Measurements from ENCODE around the gene PRKAR1B.

Gene PRKAR1B

GRCh38 chr7:541661-542060 lies 185.4 kb downstream of the PRKAR1B start:
- no peak for DNase-seq (ENCODE audit: low read depth)

- DNase-seq (ENCODE audit: low read depth), result no peak
Observed at GRCh38 chr7:540997-541396, 186.1 kb downstream of the PRKAR1B start.

GRCh38 chr7:540579-540978 lies 186.5 kb downstream of the PRKAR1B start:
- DNase-seq (ENCODE audit: low read depth), result no peak

GRCh38 chr7:539731-540411 lies 187.2 kb downstream of the PRKAR1B start:
- no peak for DNase-seq (ENCODE audit: low read depth)

DNA sequence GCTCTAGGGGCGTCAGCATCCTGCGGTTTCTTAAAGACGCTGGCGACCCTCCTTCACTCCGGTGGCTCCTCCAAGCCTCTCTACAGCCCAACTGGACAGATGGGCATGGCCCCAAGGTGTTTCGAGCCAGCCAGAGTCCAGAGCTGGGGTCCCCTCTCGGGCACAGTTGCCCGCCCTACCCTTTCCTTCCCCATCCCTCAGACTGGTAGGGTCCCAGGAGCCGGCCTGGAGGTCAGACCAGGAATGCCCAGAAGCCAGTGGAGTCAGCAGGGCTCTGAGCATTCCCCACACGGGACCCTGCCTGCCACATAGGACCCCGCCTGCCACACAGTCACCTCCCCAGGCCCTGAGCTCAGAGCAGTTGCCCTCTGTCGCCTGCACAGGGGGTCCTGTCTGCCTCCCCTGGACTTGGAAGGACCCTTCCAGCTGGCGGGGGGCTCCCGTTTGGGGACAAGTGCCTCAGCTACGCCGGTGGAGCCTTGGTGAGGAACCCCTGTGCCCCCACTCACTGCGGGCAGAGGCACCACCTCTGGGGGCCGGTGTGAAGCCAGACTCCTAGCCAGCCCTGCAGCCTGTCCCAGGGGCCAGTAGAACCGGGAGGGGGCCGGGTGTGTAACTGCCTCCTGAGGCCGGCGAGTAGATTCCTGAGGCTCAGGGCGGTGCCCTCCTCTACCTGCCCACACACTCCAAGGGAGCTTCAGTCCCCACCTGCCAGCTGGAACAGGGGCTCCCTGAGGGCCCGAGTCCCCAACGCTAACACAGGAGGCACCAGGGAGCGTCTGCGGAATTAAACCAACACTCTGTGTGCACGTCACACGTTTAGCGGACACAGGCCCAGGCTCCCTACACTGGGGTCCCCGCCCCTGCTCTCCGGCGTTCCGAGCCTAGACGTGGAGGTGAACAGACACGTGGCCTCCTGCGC lies 188.1 kb downstream of the PRKAR1B start:
- no peak for DNase-seq (ENCODE audit: low read depth)

DNA sequence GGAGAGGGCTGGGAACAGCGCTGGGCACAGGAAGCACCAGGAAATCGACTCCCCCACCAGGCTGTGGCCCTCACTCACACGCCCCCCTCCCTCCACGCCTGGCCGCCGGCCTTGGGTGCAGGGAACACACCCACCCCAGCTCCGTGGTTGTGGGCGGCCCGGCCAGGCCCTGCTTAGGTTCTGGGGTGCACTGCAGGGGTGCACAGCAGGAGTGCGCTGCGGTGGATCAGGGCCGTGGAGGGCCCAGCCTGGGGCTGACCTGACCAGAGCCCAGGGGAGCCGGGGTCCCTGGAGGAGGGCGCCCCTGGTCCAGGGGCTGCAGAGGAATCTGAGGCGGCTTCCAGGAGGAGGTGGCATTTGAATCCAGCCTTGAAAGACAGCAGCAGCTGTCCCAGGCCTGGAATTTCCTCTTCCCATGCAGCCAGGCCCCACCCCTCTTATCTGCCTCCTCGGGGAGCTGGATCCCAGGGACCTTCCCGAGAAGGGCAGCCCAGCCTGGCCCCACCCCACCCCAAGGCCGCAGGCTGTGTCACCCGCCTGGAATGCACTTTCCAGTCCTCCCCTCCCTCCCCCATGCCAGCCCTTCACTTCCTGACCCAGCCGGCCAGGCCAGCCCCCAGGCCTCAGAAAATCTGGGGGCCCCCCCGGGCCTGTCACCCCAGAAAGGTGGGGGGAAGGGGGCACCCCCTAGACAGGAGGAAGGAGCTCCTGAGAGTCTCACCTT lies 189.0 kb downstream of the PRKAR1B start:
- no peak for DNase-seq (ENCODE audit: low read depth)

DNA sequence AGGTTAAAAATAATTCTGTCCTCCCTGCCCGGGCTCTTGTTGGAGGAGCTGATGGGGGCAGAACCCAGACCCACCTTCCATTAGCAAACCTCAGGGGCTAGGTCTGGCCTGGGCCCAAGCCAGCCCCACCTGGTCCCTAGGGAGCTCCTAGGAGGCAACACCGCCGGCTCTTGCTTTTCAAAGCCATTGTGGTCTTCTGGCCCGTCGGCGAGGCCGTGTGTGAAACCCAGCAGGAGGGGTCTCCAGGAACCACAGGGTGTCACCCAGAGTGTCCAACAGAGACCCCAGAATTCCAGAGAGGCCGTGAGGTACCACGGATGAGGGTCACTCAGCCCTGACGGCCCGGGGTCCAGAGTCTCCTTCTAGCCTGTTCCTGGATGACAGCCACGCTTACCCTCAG lies 190.8 kb downstream of the PRKAR1B start:
- no peak for DNase-seq (ENCODE audit: low read depth)

DNA sequence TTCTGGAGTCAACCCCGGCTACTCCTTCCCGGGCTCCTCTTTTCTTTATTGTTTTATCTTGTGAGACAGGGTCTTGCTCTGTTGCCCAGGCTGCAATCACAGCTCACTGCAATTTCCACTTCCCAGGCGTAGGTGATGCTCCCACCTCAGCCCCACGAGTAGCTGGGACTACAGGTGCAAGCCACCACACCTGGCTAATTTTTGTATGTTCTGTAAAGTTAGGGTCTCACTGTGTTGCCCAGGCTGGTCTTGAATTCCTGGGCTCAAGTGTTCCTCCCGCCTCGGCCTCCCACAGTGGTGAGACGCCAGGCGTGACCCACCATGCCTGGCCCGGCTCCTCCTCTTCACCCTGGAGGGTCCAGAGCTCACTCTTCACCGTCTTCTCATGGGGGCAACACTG lies 192.1 kb downstream of the PRKAR1B start:
- DNase-seq (ENCODE audit: low read depth), result no peak

GRCh38 chr7:534075-534474 lies 193.0 kb downstream of the PRKAR1B start:
- DNase-seq (ENCODE audit: low read depth), result no peak

DNA sequence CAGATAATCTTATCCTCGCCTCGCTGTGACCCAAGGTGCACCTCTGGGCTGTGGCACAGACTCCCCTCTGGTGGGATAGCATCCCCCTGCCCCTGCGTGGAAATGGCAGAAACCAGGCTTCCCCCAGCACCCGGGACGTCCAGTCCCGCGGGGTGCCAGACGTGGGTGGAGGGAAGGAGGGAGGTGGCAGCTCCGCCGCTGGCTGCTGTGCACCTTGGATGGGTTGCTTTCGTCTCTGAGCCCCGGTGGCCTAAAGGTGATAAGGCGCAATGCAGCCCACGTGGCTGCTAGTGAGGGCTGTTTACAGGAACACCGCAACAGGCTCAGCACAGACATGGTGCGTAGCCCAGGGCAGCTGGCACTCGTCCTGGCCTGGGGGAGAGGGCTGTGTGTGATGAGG lies 193.8 kb downstream of the PRKAR1B start:
- no peak for DNase-seq (ENCODE audit: low read depth)

DNA sequence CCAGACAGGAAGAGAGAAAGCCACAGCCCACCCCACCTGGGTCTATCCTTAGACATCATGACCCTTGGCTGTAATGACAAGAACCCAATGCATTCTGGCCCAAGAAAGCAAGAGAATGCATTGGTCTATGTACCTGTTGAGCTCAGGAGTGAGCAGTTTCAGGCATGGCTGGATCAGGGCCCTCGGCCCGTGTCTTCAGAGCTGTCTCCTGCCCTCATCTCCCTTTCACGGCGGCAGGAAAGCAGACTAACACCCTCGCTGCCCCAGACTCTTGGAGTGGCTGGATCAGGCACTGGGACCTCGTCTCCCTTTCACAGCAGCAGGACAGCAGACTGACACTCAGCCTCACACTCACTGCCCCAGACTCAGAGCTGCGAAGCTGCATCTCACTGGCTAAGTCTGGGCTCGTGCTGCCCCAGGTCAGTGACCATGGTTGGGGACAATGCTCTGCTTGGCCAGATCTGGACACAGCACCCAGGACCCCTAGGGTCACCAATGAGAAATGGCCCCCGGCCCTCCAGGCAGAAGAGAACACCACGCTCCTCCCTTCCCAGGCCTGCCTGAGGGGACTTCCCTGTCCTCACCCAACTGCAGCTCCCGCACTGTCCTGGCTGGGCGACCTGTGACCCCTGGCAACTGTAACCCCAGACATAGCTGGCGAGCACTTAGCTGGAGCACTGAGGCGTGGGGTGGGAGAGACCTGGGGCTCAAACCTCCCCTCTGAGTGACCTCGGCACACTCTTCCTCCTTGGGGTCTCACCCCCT lies 194.5 kb downstream of the PRKAR1B start:
- no peak for DNase-seq (ENCODE audit: low read depth)

DNA sequence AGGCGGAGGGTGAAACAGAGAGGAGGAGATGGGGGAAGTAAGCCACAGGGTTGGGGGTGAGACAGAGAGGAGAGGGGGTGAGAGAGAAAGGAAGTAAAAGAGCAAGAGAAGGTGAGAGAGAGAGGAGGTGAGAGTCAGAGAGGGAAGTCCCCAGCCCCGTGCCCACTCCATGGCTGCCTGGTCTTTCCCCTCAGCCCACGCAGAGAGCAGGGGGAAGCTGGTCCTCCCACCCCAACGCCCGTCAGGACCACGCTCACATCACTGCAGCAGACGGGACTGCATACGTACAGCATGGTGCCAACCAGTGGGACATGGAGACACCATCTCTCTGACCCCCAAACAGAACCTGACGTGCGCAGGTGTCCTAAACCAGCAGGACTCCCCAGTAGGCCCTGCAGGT lies 195.3 kb downstream of the PRKAR1B start:
- no peak for DNase-seq (ENCODE audit: low read depth)

DNA sequence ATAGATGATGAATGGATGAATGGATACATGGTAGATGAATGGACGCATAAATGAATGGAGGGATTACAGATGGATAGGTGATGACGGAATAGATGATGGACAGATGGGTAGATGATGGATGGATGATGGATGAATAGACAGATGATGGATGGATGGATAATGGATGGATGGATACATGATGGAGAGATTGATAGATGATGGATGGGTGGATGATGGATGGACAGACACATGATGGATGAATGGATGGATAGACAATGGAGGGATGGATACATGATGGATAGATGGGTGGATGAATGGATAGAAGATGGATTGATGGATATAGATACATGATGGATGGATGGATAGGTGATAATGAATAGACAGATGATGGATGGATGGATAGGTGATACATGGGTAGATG lies 198.6 kb downstream of the PRKAR1B start:
- no peak for DNase-seq (ENCODE audit: low read depth)

DNA sequence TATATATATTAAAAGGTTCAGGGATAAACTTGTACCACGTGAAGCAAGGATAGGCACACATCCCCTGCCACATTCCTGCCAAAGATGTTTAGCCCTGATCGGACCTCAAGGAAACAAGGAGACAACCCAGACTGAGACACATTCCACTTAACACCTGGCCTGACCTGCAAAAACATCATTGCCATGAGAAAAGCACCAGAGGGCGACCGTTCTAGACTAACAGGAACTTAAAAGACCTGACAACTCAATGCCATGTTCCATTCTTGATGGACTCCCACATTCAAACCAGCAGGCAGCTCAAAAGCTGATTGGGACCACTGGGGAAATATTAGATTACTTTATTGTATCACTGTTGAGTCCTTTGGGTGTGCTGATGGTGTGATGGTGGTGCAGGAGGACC lies 199.4 kb downstream of the PRKAR1B start:
- no peak for DNase-seq (ENCODE audit: low read depth)

GRCh38 chr7:526460-527034 lies 200.5 kb downstream of the PRKAR1B start:
- DNase-seq (ENCODE audit: low read depth), result no peak

DNA sequence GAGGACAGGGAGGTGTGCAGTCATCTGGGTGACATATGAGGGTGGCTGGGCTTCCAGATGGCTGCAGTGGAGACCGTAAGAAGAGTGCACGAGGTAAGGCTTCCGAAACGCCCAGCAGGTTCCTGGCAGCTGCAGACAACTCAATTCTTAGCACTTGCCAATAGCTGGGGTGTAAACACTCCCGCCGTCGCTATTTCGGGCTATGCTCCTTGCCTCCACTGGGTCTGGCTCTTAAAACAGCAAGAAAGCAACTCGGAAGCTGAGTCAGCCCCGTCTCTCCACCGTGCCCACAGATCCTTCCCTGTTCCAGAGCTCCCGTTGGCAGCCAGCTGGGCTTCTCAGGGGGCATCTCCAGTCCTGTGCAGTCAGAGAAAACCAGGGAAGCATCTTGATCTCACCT lies 201.3 kb downstream of the PRKAR1B start:
- no peak for DNase-seq (ENCODE audit: low read depth)

DNA sequence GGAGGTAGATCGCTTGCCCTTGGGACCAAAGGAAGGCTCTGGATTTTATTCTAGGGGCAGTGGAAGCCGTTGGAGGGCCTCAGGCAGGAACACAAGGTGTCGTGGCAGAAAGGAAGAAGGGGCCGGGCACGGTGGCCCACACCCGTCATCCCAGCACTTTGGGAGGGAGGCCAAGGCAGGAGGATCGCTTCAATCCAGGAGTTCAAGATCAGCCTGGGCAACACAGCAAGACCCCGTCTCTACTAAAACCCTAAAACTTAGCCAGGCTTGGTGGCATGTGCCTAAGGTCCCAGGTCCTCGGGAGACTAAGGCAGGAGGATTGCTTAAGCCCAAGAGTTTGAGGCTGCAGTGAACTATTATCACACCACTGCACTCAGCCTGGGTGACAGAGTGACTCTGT lies 202.3 kb downstream of the PRKAR1B start:
- DNase-seq (ENCODE audit: low read depth), result no peak

GRCh38 chr7:523347-524336 lies 203.4 kb downstream of the PRKAR1B start:
- no peak for DNase-seq (ENCODE audit: low read depth)

DNA sequence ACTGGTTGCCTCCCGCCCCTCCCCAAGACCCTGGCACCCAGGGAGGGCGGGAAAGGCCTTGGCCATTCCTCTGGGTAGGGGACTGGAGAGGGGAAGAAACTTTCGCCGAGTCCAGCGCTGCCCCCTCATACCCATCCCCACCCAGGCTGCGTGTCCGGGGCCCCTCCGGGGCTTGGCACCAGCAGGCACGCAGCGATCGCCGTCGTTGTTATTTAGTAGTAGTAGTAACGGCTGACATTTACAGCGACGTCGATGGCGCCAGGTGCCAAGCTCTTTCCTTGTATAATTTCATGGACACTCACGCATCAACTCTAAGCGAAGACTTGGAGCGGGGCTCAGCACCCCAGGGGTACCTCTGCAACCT lies 204.1 kb downstream of the PRKAR1B start:
- DNase-seq (ENCODE audit: low read depth), result no peak

All from T follicular helper cell (primary cell).